H7 (cell line): ENCODE data around the gene LPCAT1. TPM values are rescaled to one million over a fixed set of nuclear protein-coding genes. Genes with fewer than 3 reads are reported as not detected.
A peak's percentile ranks its signal among the peaks of the same experiment; 100 is the strongest.
"Not testable (repeated sequence)": the region's sequence is repeated elsewhere in the genome, so short reads cannot be mapped to it uniquely, and the experiment has no call there.

Source experiments
- DNase-seq: peaks from one replicate; pipeline ENCODE4 v3.0.0; 2012
- H3K27me3 ChIP-seq: 2 replicates; pipeline ENCODE4 v1.6.0; 2011; ENCODE audit warnings: mild to moderate bottlenecking, low read length; ENCODE audit not compliant: control insufficient read depth, insufficient read depth
- H3K36me3 ChIP-seq: replicated peaks from 2 replicates; pipeline ENCODE4 v1.5.1; 2011; ENCODE audit warnings: low read length; ENCODE audit not compliant: control insufficient read depth, insufficient read depth
- H3K4me3 ChIP-seq: 2 replicates; pipeline ENCODE4 v1.5.1; 2011; ENCODE audit warnings: low read depth, mild to moderate bottlenecking, control low read depth, low read length, moderate library complexity; ENCODE audit not compliant: insufficient read depth
- total RNA-seq: library from RNA; depleted of rRNA; stranded (reverse); fragments of >200 nt; shearing (Covaris generic); gene quantifications from 2 replicates; pipeline ENCODE4 v1.2.3, GENCODE V29; 2014

Gene LPCAT1
- total RNA-seq, 1 experiment from 2014 or later: 77.5 TPM

GRCh38 chr5:1475544-1475900 is 48.2 kb downstream of the LPCAT1 start:
- H3K27me3 ChIP-seq, DNase-seq, H3K4me3 ChIP-seq: not testable (repeated sequence)
- H3K36me3 ChIP-seq: peaks cover 41% of the 10 kb centered on the region

GRCh38 chr5:1474866-1475543 is 48.8 kb downstream of the LPCAT1 start:
- Histone ChIP-seq H3K36me3 (peaks cover 40% of the 10 kb centered on the region), H3K27me3 (no peaks in the 10 kb centered on the region), H3K4me3 (no peak overlapping the region)
- DNase-seq: no peak

- Histone ChIP-seq H3K27me3 (no peaks in the 10 kb centered on the region), H3K4me3 (no peak overlapping the region), H3K36me3 (peaks cover 40% of the 10 kb centered on the region)
- DNase-seq: peak; percentile 37
These were observed 49.4 kb downstream of the LPCAT1 start for GRCh38 chr5:1474183-1474839.

GRCh38 chr5:1473746-1474145 is 50.0 kb downstream of the LPCAT1 start:
- H3K4me3 ChIP-seq: no peak overlapping the region

GRCh38 chr5:1472964-1473628 is 50.7 kb downstream of the LPCAT1 start:
- Histone ChIP-seq H3K4me3 (no peak overlapping the region), H3K36me3 (peaks cover 36% of the 10 kb centered on the region), H3K27me3 (no peaks in the 10 kb centered on the region)

More at GRCh38 chr5:1473746-1474145, 50.0 kb downstream of the LPCAT1 start:
- H3K36me3 ChIP-seq: peaks cover 35% of the 10 kb centered on the region
- DNase-seq: peak; percentile 36
- H3K27me3 ChIP-seq: no peaks in the 10 kb centered on the region

GRCh38 chr5:1471997-1472963 is 51.5 kb downstream of the LPCAT1 start:
- peaks cover 33% of the 10 kb centered on the region for H3K36me3 ChIP-seq
- H3K27me3 ChIP-seq: no peaks in the 10 kb centered on the region
- H3K4me3 ChIP-seq: no peak overlapping the region
- no peak for DNase-seq

More at GRCh38 chr5:1472964-1473628, 50.7 kb downstream of the LPCAT1 start:
- DNase-seq: peak; percentile 47

GRCh38 chr5:1471240-1471853 is 52.4 kb downstream of the LPCAT1 start:
- no peak for DNase-seq
- no peak overlapping the region for H3K4me3 ChIP-seq
- no peaks in the 10 kb centered on the region for H3K27me3 ChIP-seq
- peaks cover 27% of the 10 kb centered on the region for H3K36me3 ChIP-seq

- no peaks in the 10 kb centered on the region for H3K27me3 ChIP-seq
- H3K36me3 ChIP-seq: peaks cover 26% of the 10 kb centered on the region
- peak; percentile 30 for DNase-seq
- H3K4me3 ChIP-seq: no peak overlapping the region
These were observed 53.0 kb downstream of the LPCAT1 start for GRCh38 chr5:1470762-1471211.

- no peaks in the 10 kb centered on the region for H3K27me3 ChIP-seq
- peak; percentile 52 for DNase-seq
- peaks cover 35% of the 10 kb centered on the region for H3K36me3 ChIP-seq
- H3K4me3 ChIP-seq: no peak overlapping the region
These were observed 54.9 kb downstream of the LPCAT1 start for GRCh38 chr5:1468629-1469527.

- Histone ChIP-seq H3K4me3 (no peak overlapping the region), H3K27me3 (no peaks in the 10 kb centered on the region), H3K36me3 (peaks cover 37% of the 10 kb centered on the region)
- peak; percentile 94 for DNase-seq
These were observed 55.5 kb downstream of the LPCAT1 start for GRCh38 chr5:1468247-1468612.

GRCh38 chr5:1467341-1468246 is 56.2 kb downstream of the LPCAT1 start:
- peak; percentile 55 for DNase-seq
- H3K27me3 ChIP-seq: no peaks in the 10 kb centered on the region
- no peak overlapping the region for H3K4me3 ChIP-seq
- H3K36me3 ChIP-seq: peaks cover 39% of the 10 kb centered on the region

GRCh38 chr5:1466631-1467265 is 57.0 kb downstream of the LPCAT1 start:
- H3K27me3 ChIP-seq: no peaks in the 10 kb centered on the region
- DNase-seq: no peak
- no peak overlapping the region for H3K4me3 ChIP-seq
- peaks cover 36% of the 10 kb centered on the region for H3K36me3 ChIP-seq
